ENCODE data around the gene LDHD.

LDHD gene

DNA sequence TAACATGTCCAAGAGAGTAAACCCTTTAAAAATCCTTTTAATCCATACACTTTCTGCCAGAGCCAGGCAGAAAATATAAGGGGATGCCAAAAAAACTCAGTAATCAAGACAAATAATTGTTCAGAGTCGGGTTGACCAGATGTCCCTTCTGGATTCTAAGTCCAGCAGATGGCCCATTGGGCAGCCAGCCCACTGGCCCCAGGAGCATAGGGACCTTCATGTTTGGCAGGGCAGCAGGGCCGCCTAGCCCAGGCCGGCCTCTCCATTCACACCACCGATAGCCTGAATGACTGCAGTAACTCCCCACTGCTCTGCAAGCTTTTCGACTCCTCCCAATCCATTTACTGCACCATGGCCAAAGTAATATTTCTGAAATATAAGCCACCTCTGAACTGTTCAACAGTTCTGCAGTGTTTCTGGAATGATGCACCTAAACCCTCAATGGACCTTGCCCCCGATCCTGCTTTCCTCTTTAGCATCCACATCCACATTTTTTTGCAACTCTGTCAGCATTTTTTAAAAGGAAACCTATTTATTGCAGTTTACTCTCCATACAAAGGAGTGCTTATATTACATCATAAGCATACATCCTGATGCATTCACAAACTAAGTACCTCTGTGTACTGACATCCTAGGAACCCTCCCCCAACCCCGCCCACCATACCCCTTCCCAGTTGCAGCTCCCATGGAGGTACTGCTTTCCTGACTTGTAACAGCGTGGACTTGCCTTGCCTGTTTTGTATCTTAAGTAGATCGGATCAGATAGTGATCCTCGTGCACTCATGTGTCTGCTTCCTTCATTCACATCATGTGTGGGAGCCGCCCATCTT is 46.4 kb downstream of the LDHD start:
- Histone ChIP-seq H3K9me3 (replicated peaks; ENCODE audit: insufficient read depth, low read length) (no peaks in the 10 kb centered on the region), H2AFZ (ENCODE audit: low read length) (no peak overlapping the region), H4K20me1 (ENCODE audit: insufficient read depth, low read length) (no peaks in the 10 kb centered on the region), H3K9ac (ENCODE audit: low read length) (no peak overlapping the region), H3K4me3 (ENCODE audit: low read length) (no peak overlapping the region), H3K4me2 (ENCODE audit: low read depth, low read length) (no peak overlapping the region), H3K36me3 (replicated peaks; ENCODE audit: insufficient read depth, low read length) (no peaks in the 10 kb centered on the region), H3K4me1 (ENCODE audit: low read length) (no peaks in the 10 kb centered on the region), H3K27me3 (replicated peaks; ENCODE audit: insufficient read depth, low read length) (no peaks in the 10 kb centered on the region), H3F3A (ENCODE audit: insufficient read depth, low read length) (no peaks in the 10 kb centered on the region), H3K79me2 (ENCODE audit: low read length) (no peaks in the 10 kb centered on the region), H3K9me2 (replicated peaks; ENCODE audit: insufficient read depth, low read length) (no peaks in the 10 kb centered on the region), H3K27ac (ENCODE audit: low read length) (no peak overlapping the region)
- TF ChIP-seq EZH2phosphoT487 (IDR thresholded peaks at IDR 0.05; ENCODE audit: low read length) (no peak), EZH2 (optimal IDR thresholded peaks at IDR 0.05; ENCODE audit: low read depth, low read length) (no peak)
- TF ChIP-seq, protein P1, sequence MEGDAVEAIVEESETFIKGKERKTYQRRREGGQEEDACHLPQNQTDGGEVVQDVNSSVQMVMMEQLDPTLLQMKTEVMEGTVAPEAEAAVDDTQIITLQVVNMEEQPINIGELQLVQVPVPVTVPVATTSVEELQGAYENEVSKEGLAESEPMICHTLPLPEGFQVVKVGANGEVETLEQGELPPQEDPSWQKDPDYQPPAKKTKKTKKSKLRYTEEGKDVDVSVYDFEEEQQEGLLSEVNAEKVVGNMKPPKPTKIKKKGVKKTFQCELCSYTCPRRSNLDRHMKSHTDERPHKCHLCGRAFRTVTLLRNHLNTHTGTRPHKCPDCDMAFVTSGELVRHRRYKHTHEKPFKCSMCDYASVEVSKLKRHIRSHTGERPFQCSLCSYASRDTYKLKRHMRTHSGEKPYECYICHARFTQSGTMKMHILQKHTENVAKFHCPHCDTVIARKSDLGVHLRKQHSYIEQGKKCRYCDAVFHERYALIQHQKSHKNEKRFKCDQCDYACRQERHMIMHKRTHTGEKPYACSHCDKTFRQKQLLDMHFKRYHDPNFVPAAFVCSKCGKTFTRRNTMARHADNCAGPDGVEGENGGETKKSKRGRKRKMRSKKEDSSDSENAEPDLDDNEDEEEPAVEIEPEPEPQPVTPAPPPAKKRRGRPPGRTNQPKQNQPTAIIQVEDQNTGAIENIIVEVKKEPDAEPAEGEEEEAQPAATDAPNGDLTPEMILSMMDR (IDR thresholded peaks at IDR 0.05; ENCODE audit: low read length) = no peak
- no peak for DNase-seq

DNA sequence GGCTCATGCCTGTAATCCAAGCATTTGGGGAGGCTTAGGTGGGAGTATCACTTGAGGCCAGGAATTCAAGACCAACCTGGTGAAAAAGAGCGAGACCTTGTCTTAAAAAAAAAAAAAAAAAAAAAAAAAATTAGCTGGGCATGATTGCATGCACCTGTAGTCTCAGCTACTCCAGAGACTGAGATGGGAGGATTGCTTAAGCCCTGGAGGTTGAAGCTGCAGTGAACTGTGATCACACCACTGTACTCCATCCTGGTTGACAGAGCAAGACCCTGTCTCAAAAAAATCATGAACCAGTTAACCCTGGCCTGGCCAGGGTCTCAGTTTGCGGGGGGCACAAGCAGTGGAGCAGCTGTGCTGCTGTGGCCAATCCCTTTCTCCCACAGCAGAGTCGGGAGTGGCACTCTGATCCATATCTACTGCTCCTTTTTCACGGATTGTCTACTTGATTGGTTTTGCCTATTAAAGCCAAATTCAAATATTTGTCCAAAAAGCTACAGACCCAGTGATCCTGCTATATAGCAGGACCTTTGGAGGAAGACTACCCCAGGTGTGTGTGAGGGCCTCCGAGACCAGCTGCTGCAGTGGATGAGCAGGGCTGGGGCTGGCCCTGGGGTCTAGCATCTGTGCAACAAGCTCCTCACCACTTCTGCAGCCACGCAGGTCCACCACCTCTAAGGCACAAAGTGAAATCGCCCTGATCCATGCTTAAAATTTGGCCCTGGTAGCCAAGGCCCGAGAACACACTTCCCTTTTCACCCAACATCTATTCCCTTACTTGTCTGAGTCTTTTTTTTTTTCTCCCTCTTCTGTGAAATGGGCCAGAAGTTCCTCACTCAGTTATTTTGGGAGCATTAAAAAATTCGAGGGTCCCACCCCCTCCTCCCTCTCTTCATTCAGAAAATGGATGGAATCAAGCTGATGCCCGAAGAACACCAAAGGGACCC is 48.2 kb downstream of the LDHD start:
- Histone ChIP-seq H3K27me3 (replicated peaks; ENCODE audit: insufficient read depth, low read length) (no peaks in the 10 kb centered on the region), H3F3A (ENCODE audit: insufficient read depth, low read length) (no peaks in the 10 kb centered on the region), H3K4me3 (ENCODE audit: low read length) (no peak overlapping the region), H4K20me1 (ENCODE audit: insufficient read depth, low read length) (no peaks in the 10 kb centered on the region), H3K4me2 (ENCODE audit: low read depth, low read length) (no peak overlapping the region), H3K79me2 (ENCODE audit: low read length) (no peaks in the 10 kb centered on the region), H3K4me1 (ENCODE audit: low read length) (no peaks in the 10 kb centered on the region), H2AFZ (ENCODE audit: low read length) (no peak overlapping the region), H3K27ac (ENCODE audit: low read length) (no peak overlapping the region), H3K36me3 (replicated peaks; ENCODE audit: insufficient read depth, low read length) (no peaks in the 10 kb centered on the region), H3K9ac (ENCODE audit: low read length) (no peak overlapping the region), H3K9me2 (replicated peaks; ENCODE audit: insufficient read depth, low read length) (no peaks in the 10 kb centered on the region), H3K9me3 (replicated peaks; ENCODE audit: insufficient read depth, low read length) (no peaks in the 10 kb centered on the region)
- no peak for DNase-seq
- TF ChIP-seq EZH2phosphoT487 (IDR thresholded peaks at IDR 0.05; ENCODE audit: low read length) (no peak), EZH2 (optimal IDR thresholded peaks at IDR 0.05; ENCODE audit: low read depth, low read length) (no peak)
- TF ChIP-seq, protein P1 (IDR thresholded peaks at IDR 0.05; ENCODE audit: low read length) = no peak

DNA sequence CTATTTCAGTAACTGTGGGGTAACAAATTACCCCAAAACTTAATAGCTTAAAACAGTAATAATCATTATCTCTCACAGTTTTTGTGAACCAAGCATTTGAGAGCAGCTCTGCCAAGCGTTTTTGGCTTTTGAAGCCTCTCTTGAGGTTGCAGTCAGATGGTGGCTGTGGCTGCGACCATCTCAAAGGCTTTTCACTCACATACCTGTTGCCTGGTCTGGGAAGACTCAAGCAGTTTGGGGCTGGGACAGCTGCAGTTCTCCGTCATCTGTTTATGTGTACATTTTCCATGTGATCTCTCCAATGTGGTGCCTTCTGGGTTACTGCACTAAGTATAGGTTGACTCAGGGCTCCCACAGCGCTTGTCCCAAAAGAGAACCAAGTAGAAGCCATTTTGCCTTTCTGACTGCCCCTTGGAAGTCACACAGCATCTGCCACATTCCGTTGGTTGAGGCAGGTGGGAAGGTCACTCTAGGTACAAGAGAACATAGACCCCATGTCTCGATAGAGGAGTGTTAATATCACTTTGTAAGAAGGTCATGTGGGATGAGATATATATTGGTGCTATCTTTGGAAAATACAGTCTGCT is 49.6 kb downstream of the LDHD start:
- no peak overlapping the region for H3K9ac ChIP-seq (ENCODE audit: low read length)
- DNase-seq = no peak
- H3K4me2 ChIP-seq (ENCODE audit: low read depth, low read length) = no peak overlapping the region
- TF ChIP-seq, protein P1 (IDR thresholded peaks at IDR 0.05; ENCODE audit: low read length) = no peak
- TF ChIP-seq EZH2 (optimal IDR thresholded peaks at IDR 0.05; ENCODE audit: low read depth, low read length) (no peak), EZH2phosphoT487 (IDR thresholded peaks at IDR 0.05; ENCODE audit: low read length) (no peak)
- H3K27ac ChIP-seq (ENCODE audit: low read length) = no peak overlapping the region
- H3K9me2 ChIP-seq (replicated peaks; ENCODE audit: insufficient read depth, low read length) = no peaks in the 10 kb centered on the region
- H3K9me3 ChIP-seq (replicated peaks; ENCODE audit: insufficient read depth, low read length) = no peaks in the 10 kb centered on the region
- H3K4me3 ChIP-seq (ENCODE audit: low read length) = no peak overlapping the region
- H3K4me1 ChIP-seq (ENCODE audit: low read length) = no peaks in the 10 kb centered on the region
- no peaks in the 10 kb centered on the region for H3F3A ChIP-seq (ENCODE audit: insufficient read depth, low read length)
- H3K27me3 ChIP-seq (replicated peaks; ENCODE audit: insufficient read depth, low read length) = no peaks in the 10 kb centered on the region
- no peaks in the 10 kb centered on the region for H3K79me2 ChIP-seq (ENCODE audit: low read length)
- H3K36me3 ChIP-seq (replicated peaks; ENCODE audit: insufficient read depth, low read length) = no peaks in the 10 kb centered on the region
- H4K20me1 ChIP-seq (ENCODE audit: insufficient read depth, low read length) = no peaks in the 10 kb centered on the region
- no peak overlapping the region for H2AFZ ChIP-seq (ENCODE audit: low read length)

Measured in MM.1S (cell line).